H9 (cell line): Measurements from ENCODE around the gene RPS10. TPM values are rescaled to one million over a fixed set of nuclear protein-coding genes. Genes with fewer than 3 reads are reported as not detected.

Experiments
- DNase-seq: peaks from one replicate; pipeline ENCODE4 v3.0.0-alpha.2; 2017
- H2AFZ ChIP-seq: one replicate; pipeline ENCODE4 v1.6.1; 2013; ENCODE audit warnings: mild to moderate bottlenecking, low read length, control low read depth, moderate library complexity
- H2AK5ac ChIP-seq: 2 replicates; pipeline ENCODE4 v1.6.1; 2013; ENCODE audit warnings: low read length, control low read depth, mixed read lengths; ENCODE audit not compliant: insufficient read length
- H2BK120ac ChIP-seq: one replicate; pipeline ENCODE4 v1.6.1; 2013; ENCODE audit warnings: low read depth, mild to moderate bottlenecking, low read length, control low read depth, inconsistent platforms; ENCODE audit not compliant: poor library complexity, severe bottlenecking
- H2BK12ac ChIP-seq: 2 replicates; pipeline ENCODE4 v1.6.1; 2013; ENCODE audit warnings: low read length, control low read depth, mixed read lengths, low read depth; ENCODE audit not compliant: insufficient read length
- H2BK15ac ChIP-seq: 2 replicates; pipeline ENCODE4 v1.6.1; 2013; ENCODE audit warnings: low read depth, low read length, control low read depth
- H2BK20ac ChIP-seq: one replicate; pipeline ENCODE4 v1.6.1; 2013; ENCODE audit warnings: low read depth, mild to moderate bottlenecking, low read length, control low read depth, inconsistent platforms; ENCODE audit not compliant: poor library complexity, severe bottlenecking
- H2BK5ac ChIP-seq: 2 replicates; pipeline ENCODE4 v1.6.1; 2013; ENCODE audit warnings: low read length, control low read depth, mixed read lengths; ENCODE audit not compliant: insufficient read length
- H3K14ac ChIP-seq: 2 replicates; pipeline ENCODE4 v1.6.1; 2013; ENCODE audit warnings: low read length, control low read depth; ENCODE audit not compliant: insufficient read depth
- H3K18ac ChIP-seq: 2 replicates; pipeline ENCODE4 v1.6.1; 2013; ENCODE audit warnings: low read depth, mild to moderate bottlenecking, mixed read lengths, low read length, control low read depth; ENCODE audit not compliant: insufficient read length
- H3K23ac ChIP-seq: 2 replicates; pipeline ENCODE4 v1.6.1; 2013; ENCODE audit warnings: low read length, control low read depth, mixed read lengths, low read depth; ENCODE audit not compliant: insufficient read length
- H3K23me2 ChIP-seq: 2 replicates; pipeline ENCODE4 v1.6.1; 2013; ENCODE audit warnings: low read depth, mild to moderate bottlenecking, mixed read lengths, low read length, control low read depth; ENCODE audit not compliant: insufficient read length, poor library complexity, severe bottlenecking
- H3K27ac ChIP-seq: 2 replicates; pipeline ENCODE4 v1.5.1; 2013; ENCODE audit warnings: low read length, control low read depth, mixed read lengths, low read depth; ENCODE audit not compliant: insufficient read length
- H3K27me3 ChIP-seq: 2 replicates; pipeline ENCODE4 v1.6.1; 2013; ENCODE audit warnings: low read length, control low read depth, inconsistent platforms; ENCODE audit not compliant: insufficient read depth
- H3K4ac ChIP-seq: 2 replicates; pipeline ENCODE4 v1.6.1; 2013; ENCODE audit warnings: low read depth, mild to moderate bottlenecking, control low read depth, inconsistent platforms, low read length, moderate library complexity
- H3K4me1 ChIP-seq: 2 replicates; pipeline ENCODE4 v1.6.1; 2013; ENCODE audit warnings: low read length, control low read depth, inconsistent platforms; ENCODE audit not compliant: insufficient read depth
- H3K4me2 ChIP-seq: 2 replicates; pipeline ENCODE4 v1.6.1; 2013; ENCODE audit warnings: low read length, control low read depth, mixed read lengths; ENCODE audit not compliant: insufficient read length, insufficient read depth
- H3K56ac ChIP-seq: 2 replicates; pipeline ENCODE4 v1.6.1; 2013; ENCODE audit warnings: low read depth, mild to moderate bottlenecking, mixed read lengths, low read length, control low read depth; ENCODE audit not compliant: insufficient read length
- H3K79me1 ChIP-seq: 2 replicates; pipeline ENCODE4 v1.6.1; 2013; ENCODE audit warnings: low read depth, mild to moderate bottlenecking, moderate library complexity, low read length, control low read depth, inconsistent platforms; ENCODE audit not compliant: insufficient read depth, poor library complexity, severe bottlenecking
- H3K79me2 ChIP-seq: 2 replicates; pipeline ENCODE4 v1.6.1; 2013; ENCODE audit warnings: low read length, control low read depth, inconsistent platforms; ENCODE audit not compliant: insufficient read depth
- H3K9ac ChIP-seq: 2 replicates; pipeline ENCODE4 v1.6.1; 2013; ENCODE audit warnings: low read length, control low read depth, mixed read lengths; ENCODE audit not compliant: insufficient read length; ENCODE audit errors: extremely low read depth
- H3K9me3 ChIP-seq: one replicate; pipeline ENCODE4 v1.6.1; 2013; ENCODE audit warnings: low read depth, low read length, inconsistent platforms; ENCODE audit not compliant: control insufficient read depth
- H3T11ph ChIP-seq: one replicate; pipeline ENCODE4 v1.6.1; 2013; ENCODE audit warnings: mild to moderate bottlenecking, low read length, control low read depth, inconsistent platforms
- H4K20me1 ChIP-seq: one replicate; pipeline ENCODE4 v1.6.1; 2013; ENCODE audit not compliant: control insufficient read depth, insufficient read length, insufficient read depth
- H4K5ac ChIP-seq: 2 replicates; pipeline ENCODE4 v1.6.1; 2013; ENCODE audit warnings: low read depth, mild to moderate bottlenecking, mixed read lengths, low read length, control low read depth; ENCODE audit not compliant: insufficient read length
- H4K8ac ChIP-seq: replicated peaks from 2 replicates; pipeline ENCODE4 v1.6.1; 2013; ENCODE audit warnings: low read length, control low read depth, mixed read lengths, low read depth; ENCODE audit not compliant: insufficient read length
- H4K91ac ChIP-seq: 2 replicates; pipeline ENCODE4 v1.6.1; 2013; ENCODE audit warnings: low read depth, mild to moderate bottlenecking, moderate library complexity, mixed read lengths, low read length, control low read depth; ENCODE audit not compliant: insufficient read length
- H3K27ac Mint-ChIP-seq, 3 experiments: 2 replicates in 2 of 3; 3 replicates in 1 of 3; pipeline ENCODE4 v1.8.0; 2020 to 2021; ENCODE audit warnings: mixed read lengths in 3 of 3, mild to moderate bottlenecking in 1 of 3, moderate library complexity in 1 of 3
- H3K27me3 Mint-ChIP-seq: 2 replicates; pipeline ENCODE4 v1.8.0; 2021; ENCODE audit warnings: low read depth, mild to moderate bottlenecking, moderate library complexity, mixed read lengths
- H3K36me3 Mint-ChIP-seq, 3 experiments: 2 replicates in 2 of 3; 3 replicates in 1 of 3; pipeline ENCODE4 v1.8.0; 2020 to 2021; ENCODE audit warnings: low read depth in 3 of 3, mixed read lengths in 3 of 3; ENCODE audit not compliant: insufficient read depth in 1 of 3
- H3K4me1 Mint-ChIP-seq, 2 experiments: 2 replicates each; pipeline ENCODE4 v1.8.0; 2020; ENCODE audit warnings: mixed read lengths in 2 of 2
- H3K4me3 Mint-ChIP-seq, 2 experiments: 2 replicates in 1 of 2; 3 replicates in 1 of 2; pipeline ENCODE4 v1.8.0; 2020 to 2021; ENCODE audit warnings: mild to moderate bottlenecking in 2 of 2, mixed read lengths in 2 of 2, moderate library complexity in 1 of 2
- H3K9me3 Mint-ChIP-seq, 2 experiments: 2 replicates in 1 of 2; 3 replicates in 1 of 2; pipeline ENCODE4 v1.8.0; 2020; ENCODE audit warnings: mild to moderate bottlenecking in 2 of 2, mixed read lengths in 2 of 2, moderate library complexity in 1 of 2
- WGBS: extraction: QIAGEN DNeasy Blood & Tissue Kit; methylation state at CpG from one replicate; pipeline ENCODE4 v1.1.7; 2013; ENCODE audit warnings: missing lambda C conversion rate, low lambda C conversion rate, mixed read lengths; ENCODE audit not compliant: insufficient read length; ENCODE audit errors: extremely low coverage; 5-methylcytosine and 5-hydroxymethylcytosine counted together
- total RNA-seq: library from RNA; stranded (reverse); gene quantifications from 2 replicates; pipeline ENCODE4 v1.2.1, GENCODE V29; 2021
- TF ChIP-seq, protein P1 (sequence below): fragments of 200-600 bp; sonication (generic); conservative IDR thresholded peaks from 3 replicates; pipeline ENCODE4 v1.8.0; 2021; ENCODE audit warnings: antibody characterized with exemption, mild to moderate bottlenecking

Gene RPS10
- total RNA-seq, 1 experiment from 2014 or later = 2,330 TPM

GRCh38 chr6:34438705-34439104 lies 12.8 kb upstream of the RPS10 start:
- Histone ChIP-seq H4K8ac (no peak overlapping the region), H3K18ac (no peak overlapping the region), H3K23ac (no peak overlapping the region), H3T11ph (no peak overlapping the region), H2BK120ac (no peak overlapping the region), H3K4ac (no peak overlapping the region), H2BK15ac (no peak overlapping the region), H3K56ac (no peak overlapping the region), H4K20me1 (no peaks in the 10 kb centered on the region), H3K79me1 (no peaks in the 10 kb centered on the region), H3K27ac (no peak overlapping the region), H4K5ac (no peak overlapping the region), H3K9me3 (no peaks in the 10 kb centered on the region), H4K91ac (no peak overlapping the region), H3K23me2 (no peaks in the 10 kb centered on the region), H2AFZ (no peak overlapping the region), H2BK5ac (no peak overlapping the region), H2AK5ac (no peak overlapping the region), H3K4me1 (no peaks in the 10 kb centered on the region), H3K27me3 (no peaks in the 10 kb centered on the region), H2BK12ac (no peak overlapping the region), H3K4me2 (no peak overlapping the region), H3K9ac (no peak overlapping the region), H2BK20ac (no peak overlapping the region), H3K79me2 (no peaks in the 10 kb centered on the region), H3K14ac (no peak overlapping the region)
- no peak overlapping the region for H3K27ac Mint-ChIP-seq
- no CpG with 5 or more reads among the region's 4 CpGs for WGBS
- H3K4me1 Mint-ChIP-seq = peaks cover 0 to 2% of the 10 kb centered on the region in 2 experiments; a peak in 1 of 4 replicates
- no peak overlapping the region for H3K4me3 Mint-ChIP-seq
- H3K27me3 Mint-ChIP-seq = peaks cover 3% of the 10 kb centered on the region
- peaks cover 6 to 15% (median 9%) of the 10 kb centered on the region in 3 experiments; a peak in 6 of 7 replicates for H3K36me3 Mint-ChIP-seq
- DNase-seq = no peak
- H3K9me3 Mint-ChIP-seq = peaks cover 23 to 27% of the 10 kb centered on the region in 2 experiments
- TF ChIP-seq, protein P1, sequence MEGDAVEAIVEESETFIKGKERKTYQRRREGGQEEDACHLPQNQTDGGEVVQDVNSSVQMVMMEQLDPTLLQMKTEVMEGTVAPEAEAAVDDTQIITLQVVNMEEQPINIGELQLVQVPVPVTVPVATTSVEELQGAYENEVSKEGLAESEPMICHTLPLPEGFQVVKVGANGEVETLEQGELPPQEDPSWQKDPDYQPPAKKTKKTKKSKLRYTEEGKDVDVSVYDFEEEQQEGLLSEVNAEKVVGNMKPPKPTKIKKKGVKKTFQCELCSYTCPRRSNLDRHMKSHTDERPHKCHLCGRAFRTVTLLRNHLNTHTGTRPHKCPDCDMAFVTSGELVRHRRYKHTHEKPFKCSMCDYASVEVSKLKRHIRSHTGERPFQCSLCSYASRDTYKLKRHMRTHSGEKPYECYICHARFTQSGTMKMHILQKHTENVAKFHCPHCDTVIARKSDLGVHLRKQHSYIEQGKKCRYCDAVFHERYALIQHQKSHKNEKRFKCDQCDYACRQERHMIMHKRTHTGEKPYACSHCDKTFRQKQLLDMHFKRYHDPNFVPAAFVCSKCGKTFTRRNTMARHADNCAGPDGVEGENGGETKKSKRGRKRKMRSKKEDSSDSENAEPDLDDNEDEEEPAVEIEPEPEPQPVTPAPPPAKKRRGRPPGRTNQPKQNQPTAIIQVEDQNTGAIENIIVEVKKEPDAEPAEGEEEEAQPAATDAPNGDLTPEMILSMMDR = no peak
